Stimulated activated CD8-positive, alpha-beta memory T cell treated with anti-CD3 and anti-CD28 coated beads, Interleukin-15, amount 100 ng/mL, for 1 hour (primary cell): ENCODE data around the gene SPOCK1.

Experiments used
- DNase-seq: peaks from one replicate; pipeline ENCODE4 v3.0.0-alpha.2; 2020; ENCODE audit warnings: low read depth

SPOCK1 gene

GRCh38 chr5:137292461-137293027 is 206.6 kb downstream of the SPOCK1 start:
- no peak for DNase-seq

- no peak for DNase-seq
These were observed 207.7 kb downstream of the SPOCK1 start for GRCh38 chr5:137291436-137291835.

- DNase-seq: no peak
These were observed 208.1 kb downstream of the SPOCK1 start for GRCh38 chr5:137291031-137291430.

- no peak for DNase-seq
These were observed 208.8 kb downstream of the SPOCK1 start for GRCh38 chr5:137290373-137290772.

GRCh38 chr5:137289856-137290255 is 209.3 kb downstream of the SPOCK1 start:
- no peak for DNase-seq

GRCh38 chr5:137287569-137287968 is 211.6 kb downstream of the SPOCK1 start:
- DNase-seq: no peak

GRCh38 chr5:137286025-137286610 is 213.0 kb downstream of the SPOCK1 start:
- DNase-seq: no peak

- no peak for DNase-seq
These were observed 215.3 kb downstream of the SPOCK1 start for GRCh38 chr5:137283801-137284200.

GRCh38 chr5:137282216-137282615 is 216.9 kb downstream of the SPOCK1 start:
- no peak for DNase-seq

GRCh38 chr5:137281201-137281600 is 217.9 kb downstream of the SPOCK1 start:
- DNase-seq: no peak

- DNase-seq: no peak
These were observed 218.5 kb downstream of the SPOCK1 start for GRCh38 chr5:137280656-137281055.

- no peak for DNase-seq
These were observed 219.4 kb downstream of the SPOCK1 start for GRCh38 chr5:137279521-137280231.

- DNase-seq: no peak
These were observed 220.7 kb downstream of the SPOCK1 start for GRCh38 chr5:137278476-137278875.

- no peak for DNase-seq
These were observed 224.0 kb downstream of the SPOCK1 start for GRCh38 chr5:137275083-137275482.

GRCh38 chr5:137273511-137273910 is 225.6 kb downstream of the SPOCK1 start:
- no peak for DNase-seq

- DNase-seq: no peak
These were observed 226.3 kb downstream of the SPOCK1 start for GRCh38 chr5:137272831-137273230.

GRCh38 chr5:137269946-137270345 is 229.2 kb downstream of the SPOCK1 start:
- DNase-seq: no peak

GRCh38 chr5:137269274-137269673 is 229.9 kb downstream of the SPOCK1 start:
- no peak for DNase-seq

- no peak for DNase-seq
These were observed 230.5 kb downstream of the SPOCK1 start for GRCh38 chr5:137268646-137269045.

GRCh38 chr5:137266186-137266585 is 232.9 kb downstream of the SPOCK1 start:
- no peak for DNase-seq

GRCh38 chr5:137265457-137265856 is 233.7 kb downstream of the SPOCK1 start:
- DNase-seq: no peak

GRCh38 chr5:137264573-137264972 is 234.6 kb downstream of the SPOCK1 start:
- no peak for DNase-seq

- no peak for DNase-seq
These were observed 235.1 kb downstream of the SPOCK1 start for GRCh38 chr5:137264041-137264440.
